OCI-LY1 (cell line): Measurements from ENCODE around the gene LHX6.

Experiments used
- EZH2 ChIP-seq: fragments of 200-600 bp; sonication (generic), shearing (Covaris generic); IDR thresholded peaks from 2 replicates; pipeline ENCODE4 v1.8.0; 2017; ENCODE audit warnings: borderline replicate concordance, mixed run types, mild to moderate bottlenecking, antibody characterized with exemption, low read length, moderate library complexity, mixed read lengths
- TF ChIP-seq, protein P1 (sequence below): fragments of 200-600 bp; sonication (generic), shearing (Covaris generic); IDR thresholded peaks from 2 replicates; pipeline ENCODE4 v1.5.1; 2017; ENCODE audit warnings: mild to moderate bottlenecking, antibody characterized with exemption, low read length, moderate library complexity, mixed read lengths

DNA sequence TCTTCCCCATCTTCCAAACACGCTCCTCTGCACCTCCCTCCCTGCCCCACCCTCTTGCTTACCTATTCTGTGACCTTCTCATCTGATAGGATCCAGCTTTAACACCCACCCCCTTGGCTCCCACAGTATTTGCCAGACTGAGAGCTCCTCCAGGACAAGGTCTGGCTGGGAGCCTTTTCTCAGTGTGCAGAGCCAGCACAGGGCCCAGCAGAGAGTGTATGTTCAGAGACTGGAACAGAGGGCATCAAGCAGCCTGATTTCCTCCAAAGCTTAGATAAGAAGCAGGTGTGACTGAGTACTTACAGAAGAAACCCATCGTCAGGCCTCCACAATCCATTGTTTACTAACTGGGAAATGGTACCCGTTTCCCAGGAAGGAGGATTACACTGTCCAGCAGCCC, 26.6 kb downstream of the LHX6 start:
- TF ChIP-seq, protein P1, sequence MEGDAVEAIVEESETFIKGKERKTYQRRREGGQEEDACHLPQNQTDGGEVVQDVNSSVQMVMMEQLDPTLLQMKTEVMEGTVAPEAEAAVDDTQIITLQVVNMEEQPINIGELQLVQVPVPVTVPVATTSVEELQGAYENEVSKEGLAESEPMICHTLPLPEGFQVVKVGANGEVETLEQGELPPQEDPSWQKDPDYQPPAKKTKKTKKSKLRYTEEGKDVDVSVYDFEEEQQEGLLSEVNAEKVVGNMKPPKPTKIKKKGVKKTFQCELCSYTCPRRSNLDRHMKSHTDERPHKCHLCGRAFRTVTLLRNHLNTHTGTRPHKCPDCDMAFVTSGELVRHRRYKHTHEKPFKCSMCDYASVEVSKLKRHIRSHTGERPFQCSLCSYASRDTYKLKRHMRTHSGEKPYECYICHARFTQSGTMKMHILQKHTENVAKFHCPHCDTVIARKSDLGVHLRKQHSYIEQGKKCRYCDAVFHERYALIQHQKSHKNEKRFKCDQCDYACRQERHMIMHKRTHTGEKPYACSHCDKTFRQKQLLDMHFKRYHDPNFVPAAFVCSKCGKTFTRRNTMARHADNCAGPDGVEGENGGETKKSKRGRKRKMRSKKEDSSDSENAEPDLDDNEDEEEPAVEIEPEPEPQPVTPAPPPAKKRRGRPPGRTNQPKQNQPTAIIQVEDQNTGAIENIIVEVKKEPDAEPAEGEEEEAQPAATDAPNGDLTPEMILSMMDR, result no peak
- TF ChIP-seq EZH2, result no peak
